Upper lobe of left lung (tissue), 6 donors: ENCODE data around the gene TSPO. TPM values are rescaled to one million over a fixed set of nuclear protein-coding genes. Genes with fewer than 3 reads are reported as not detected.
"Not testable (repeated sequence)": the region's sequence is repeated elsewhere in the genome, so short reads cannot be mapped to it uniquely, and the experiment has no call there.

Experiments used
- ATAC-seq, 2 donors: fragments of 200-7000 bp; cut with Tn5 transposase; one replicate each; pipeline ENCODE4 v1.9.1; 2022; ENCODE audit warnings: mild to moderate bottlenecking in 2 of 2, moderate library complexity in 2 of 2; ENCODE audit not compliant: low FRiP score in 2 of 2
- DNase-seq, 2 donors: peaks; one replicate each; pipeline ENCODE4 v3.0.0-alpha.2; 2019 to 2020
- H3K27ac ChIP-seq, 4 donors: fragments of 200-600 bp; sonication (generic); one replicate each; pipeline ENCODE4 v1.5.1; 2016 to 2019
- H3K27me3 ChIP-seq, 4 donors: fragments of 200-600 bp; sonication (generic); one replicate each; pipeline ENCODE4 v1.5.1; 2017 to 2019
- H3K36me3 ChIP-seq, 4 donors: fragments of 200-600 bp; sonication (generic); one replicate each; pipeline ENCODE4 v1.5.1; 2016 to 2019
- H3K4me1 ChIP-seq, 4 donors: fragments of 200-600 bp; sonication (generic); one replicate each; pipeline ENCODE4 v1.5.1; 2018 to 2019
- H3K4me3 ChIP-seq, 4 donors: fragments of 200-600 bp; sonication (generic); one replicate each; pipeline ENCODE4 v1.5.1; 2017 to 2019; ENCODE audit warnings: mild to moderate bottlenecking in 2 of 4, moderate library complexity in 1 of 4
- H3K9me3 ChIP-seq, 4 donors: fragments of 200-600 bp; sonication (generic); one replicate each; pipeline ENCODE4 v1.5.1; 2018 to 2019
- CTCF ChIP-seq, 6 experiments: fragments of 450-650 bp in 4 of 6; fragments of 200-600 bp in 2 of 6; sonication (generic) in 2 of 6; IDR thresholded peaks; one replicate each; pipeline ENCODE4 v1.5.1; 2016 to 2019; ENCODE audit warnings: antibody characterized with exemption in 6 of 6
- EP300 ChIP-seq, 4 donors: sonication (generic); formaldehyde crosslinking; IDR thresholded peaks; one replicate each; pipeline ENCODE4 v1.5.1; 2017; ENCODE audit warnings: antibody characterized with exemption in 4 of 4, control low read depth in 2 of 4
- POLR2A ChIP-seq, 4 donors: fragments of 450-650 bp; IDR thresholded peaks; one replicate each; pipeline ENCODE4 v1.5.1; 2016 to 2017; ENCODE audit warnings: antibody characterized with exemption in 4 of 4, mild to moderate bottlenecking in 2 of 4
- POLR2AphosphoS5 ChIP-seq, 2 donors: sonication (generic); formaldehyde crosslinking; IDR thresholded peaks; one replicate each; pipeline ENCODE4 v1.5.1; 2017; ENCODE audit warnings: antibody characterized with exemption in 2 of 2
- WGBS, 2 donors: methylation state at CpG; one replicate each; pipeline ENCODE4 v1.1.5; 2017 to 2018; 5-methylcytosine and 5-hydroxymethylcytosine counted together
- total RNA-seq, 6 donors: library from RNA; depleted of rRNA in 4 of 6; stranded (reverse); fragments of >200 nt in 4 of 6; gene quantifications; one replicate each; pipeline versions ENCODE4 v1.1.0 to v1.2.1, GENCODE V29; 2016 to 2021
- donor health status: DM: no; HTN: no; CAD: no; lungs with moderate emphysema.
- donor health status: DM: no; HTN: yes; CAD: no; lungs with severe emphysema.

Gene TSPO
- total RNA-seq, 6 donors from 2014 or later: 127 to 426 (median 315) TPM

- Histone ChIP-seq H3K4me3 (no peak overlapping the region), H3K27me3 (no peaks in the 10 kb centered on the region), H3K9me3 (no peaks in the 10 kb centered on the region), H3K27ac (peak overlapping the region in 2 of 4 donors; percentile 36 to 61), H3K4me1 (peaks cover 10 to 24% (median 14%) of the 10 kb centered on the region in 4 donors), H3K36me3 (peaks cover 10 to 88% (median 46%) of the 10 kb centered on the region in 4 donors)
- 22 to 42% methylated on average over 5 to 9 of the region's 9 CpGs for WGBS, 2 donors
- DNase-seq: peak in 1 of 2 donors; percentile 36
- TF ChIP-seq CTCF (IDR thresholded peaks at IDR 0.05) (peak; percentile 43 to 66 (median 48)), POLR2AphosphoS5 (IDR thresholded peaks at IDR 0.05) (no peak)
- ATAC-seq: peak in 1 of 2 donors; percentile 60
These were observed 15.1 kb upstream of the TSPO start for GRCh38 chr22:43136255-43136654.

GRCh38 chr22:43136801-43137200 is 14.6 kb upstream of the TSPO start:
- DNase-seq (no peak), ATAC-seq (no peak)
- Histone ChIP-seq H3K4me1 (peaks cover 13 to 25% (median 16%) of the 10 kb centered on the region in 4 donors), H3K36me3 (peaks cover 10 to 84% (median 46%) of the 10 kb centered on the region in 4 donors), H3K27ac (peak overlapping the region in 3 of 4 donors; percentile 12 to 61 (median 36)), H3K27me3 (no peaks in the 10 kb centered on the region), H3K4me3 (no peak overlapping the region), H3K9me3 (no peaks in the 10 kb centered on the region)
- 65 to 74% methylated on average over 10 of the region's 10 CpGs for WGBS, 2 donors
- TF ChIP-seq CTCF (IDR thresholded peaks at IDR 0.05) (no peak), POLR2A (IDR thresholded peaks at IDR 0.05) (no peak), EP300 (IDR thresholded peaks at IDR 0.05) (no peak), POLR2AphosphoS5 (IDR thresholded peaks at IDR 0.05) (no peak)

- H3K4me1 ChIP-seq: peaks cover 11 to 28% (median 18%) of the 10 kb centered on the region in 4 donors
- peak within 1 kb of the TSS; percentile 87 to 100 (median 95) for H3K4me3 ChIP-seq
- no peaks in the 10 kb centered on the region for H3K27me3 ChIP-seq
- H3K9me3 ChIP-seq: no peaks in the 10 kb centered on the region
- H3K27ac ChIP-seq: peak within 1 kb of the TSS; percentile 83 to 86 (median 84)
- WGBS, 2 donors: 0% methylated on average over 8 to 16 of the region's 83 CpGs
- ATAC-seq (peak; percentile 85 to 92), DNase-seq (peak; percentile 91 to 96)
- peaks cover 0 to 28% (median 17%) of the 10 kb centered on the region in 4 donors for H3K36me3 ChIP-seq
- TF ChIP-seq EP300 (IDR thresholded peaks at IDR 0.05): peak in 2 of 4 donors; percentile 36 to 40
- peak in 1 of 6 experiments; percentile 33 for TF ChIP-seq CTCF (IDR thresholded peaks at IDR 0.05)
- peak; percentile 88 to 92 for TF ChIP-seq POLR2AphosphoS5 (IDR thresholded peaks at IDR 0.05)
- TF ChIP-seq POLR2A (IDR thresholded peaks at IDR 0.05): peak in 1 of 4 donors; percentile 71
These were observed 8.3 kb upstream of the TSPO start, which contains the start of gene MCAT for GRCh38 chr22:43142880-43143562. Gene MCAT, minus strand, starts transcription at chr22:43143398. Its CDS starts 50 bp downstream, at chr22:43143348.

- no peak for ATAC-seq
- H3K27me3 ChIP-seq: no peaks in the 10 kb centered on the region
- H3K4me3 ChIP-seq: no peak overlapping the region
- peaks cover 0 to 12% (median 9%) of the 10 kb centered on the region in 4 donors for H3K36me3 ChIP-seq
- WGBS, 2 donors: 79 to 80% methylated on average over 3 of the region's 3 CpGs
- no peak for TF ChIP-seq POLR2AphosphoS5 (IDR thresholded peaks at IDR 0.05)
- no peak for TF ChIP-seq CTCF (IDR thresholded peaks at IDR 0.05)
- no peak for TF ChIP-seq EP300 (IDR thresholded peaks at IDR 0.05)
- no peak for TF ChIP-seq POLR2A (IDR thresholded peaks at IDR 0.05)
- H3K27ac ChIP-seq: no peak overlapping the region
- H3K4me1 ChIP-seq: peaks cover 11 to 26% (median 22%) of the 10 kb centered on the region in 4 donors
- no peak for DNase-seq
- H3K9me3 ChIP-seq: no peaks in the 10 kb centered on the region
These were observed 6.4 kb upstream of the TSPO start for GRCh38 chr22:43144949-43145348.

GRCh38 chr22:43145371-43145770 is 6.0 kb upstream of the TSPO start:
- DNase-seq, H3K4me3 ChIP-seq, H3K9me3 ChIP-seq, H3K27me3 ChIP-seq, H3K36me3 ChIP-seq, ATAC-seq: not testable (repeated sequence)
- 90 to 91% methylated on average over 8 of the region's 8 CpGs for WGBS, 2 donors
- Histone ChIP-seq H3K27ac (peak overlapping the region in 1 of 4 donors; percentile 81), H3K4me1 (peaks cover 11 to 26% (median 22%) of the 10 kb centered on the region in 4 donors)

GRCh38 chr22:43146332-43146731 is 5.0 kb upstream of the TSPO start:
- H3K27ac ChIP-seq: peak overlapping the region; percentile 46 to 82 (median 60)
- DNase-seq (peak in 1 of 2 donors; percentile 69), ATAC-seq (peak in 1 of 2 donors; percentile 17)

More at GRCh38 chr22:43146332-43146731, 5.0 kb upstream of the TSPO start:
- H3K27me3 ChIP-seq, H3K9me3 ChIP-seq, H3K36me3 ChIP-seq, H3K4me3 ChIP-seq: not testable (repeated sequence)
- H3K4me1 ChIP-seq: peaks cover 10 to 31% (median 26%) of the 10 kb centered on the region in 4 donors
- WGBS, 2 donors: 80 to 86% methylated on average over 15 of the region's 15 CpGs
